Measurements from ENCODE around the gene NPY5R. TPM values are rescaled to one million over a fixed set of nuclear protein-coding genes. Genes with fewer than 3 reads are reported as not detected.
A peak's percentile ranks its signal among the peaks of the same experiment; 100 is the strongest.

NPY5R gene
- total RNA-seq (2021) = 7.1 and 8.2 TPM in 2 replicates
- percentile 62 among the genes with signal in this experiment for Bru-seq, nascent RNA
- BruChase-seq, experiment 1, labeled RNA remaining after a 2-hour chase = percentile 66 among the genes with signal in this experiment
- BruChase-seq, experiment 2, labeled RNA remaining after a 6-hour chase = percentile 60 among the genes with signal in this experiment
- long read RNA-seq, transcript NPY5R-201 (4 exons, 1,843 nt) = major isoform, 9 of 17 reads
- long read RNA-seq, partial matches to known transcripts = 0 of 17 reads
- long read RNA-seq, other reads (novel, unspliced or antisense) = 8 of 17 reads

DNA sequence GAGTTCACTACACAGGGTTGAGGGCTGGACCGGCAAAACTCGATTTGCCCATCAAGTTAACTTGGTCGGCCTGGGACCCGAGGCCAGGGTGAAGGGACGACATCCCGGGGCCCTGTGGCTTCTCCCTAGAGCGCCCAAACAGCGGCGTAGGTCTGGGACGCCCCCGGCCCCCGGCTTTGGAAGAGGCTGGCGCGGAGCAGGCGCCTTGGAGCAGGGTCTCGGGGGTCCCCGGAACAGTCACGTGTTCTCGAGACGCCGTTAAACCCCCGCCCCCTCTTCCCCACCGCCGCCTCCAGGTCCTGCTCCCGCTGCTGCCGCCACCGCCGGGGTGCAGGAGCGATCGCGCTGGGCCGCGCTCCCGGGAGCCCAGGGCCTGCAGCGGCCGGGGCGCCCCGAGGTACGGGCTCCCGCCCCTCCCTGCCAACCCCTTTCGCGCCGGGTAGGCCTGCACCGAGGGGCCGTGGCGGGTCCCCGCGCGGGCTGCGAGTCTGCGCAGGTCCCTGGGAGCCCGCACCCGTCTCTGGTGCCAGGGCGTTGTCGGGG is at the start of gene NPY5R:
TSS of gene NPY5R (plus strand) at position 289 of the 543 bp plus-strand sequence. CDS start 6,382 bp downstream, outside the sequence.
- POLR2A ChIA-PET (ENCODE audit: low non-redundant PET) = no interaction called here
- no TSS peak for BruUV-seq (replicated peaks)
- Histone ChIP-seq H3K9me3 (ENCODE audit: low read depth, low read length, poor library complexity, severe bottlenecking) (no peaks in the 10 kb centered on the region), H3K4me3 (ENCODE audit: low read depth, low read length, poor library complexity, severe bottlenecking) (peak within 1 kb of the TSS; percentile 72), H3K27ac (ENCODE audit: low read depth, low read length, poor library complexity, severe bottlenecking) (peak within 1 kb of the TSS; percentile 85), H3K36me3 (ENCODE audit: insufficient read depth, low read length, poor library complexity, severe bottlenecking) (peaks cover 1% of the 10 kb centered on the region), H3K4me1 (ENCODE audit: insufficient read depth, low read length, poor library complexity, severe bottlenecking) (peaks cover 15% of the 10 kb centered on the region), H3K27me3 (replicated peaks; ENCODE audit: insufficient read depth, low read depth, low read length, poor library complexity) (no peaks in the 10 kb centered on the region)
- DNase-seq (ENCODE audit: low spot score) = peak; percentile 42
- TF ChIP-seq, protein P1, sequence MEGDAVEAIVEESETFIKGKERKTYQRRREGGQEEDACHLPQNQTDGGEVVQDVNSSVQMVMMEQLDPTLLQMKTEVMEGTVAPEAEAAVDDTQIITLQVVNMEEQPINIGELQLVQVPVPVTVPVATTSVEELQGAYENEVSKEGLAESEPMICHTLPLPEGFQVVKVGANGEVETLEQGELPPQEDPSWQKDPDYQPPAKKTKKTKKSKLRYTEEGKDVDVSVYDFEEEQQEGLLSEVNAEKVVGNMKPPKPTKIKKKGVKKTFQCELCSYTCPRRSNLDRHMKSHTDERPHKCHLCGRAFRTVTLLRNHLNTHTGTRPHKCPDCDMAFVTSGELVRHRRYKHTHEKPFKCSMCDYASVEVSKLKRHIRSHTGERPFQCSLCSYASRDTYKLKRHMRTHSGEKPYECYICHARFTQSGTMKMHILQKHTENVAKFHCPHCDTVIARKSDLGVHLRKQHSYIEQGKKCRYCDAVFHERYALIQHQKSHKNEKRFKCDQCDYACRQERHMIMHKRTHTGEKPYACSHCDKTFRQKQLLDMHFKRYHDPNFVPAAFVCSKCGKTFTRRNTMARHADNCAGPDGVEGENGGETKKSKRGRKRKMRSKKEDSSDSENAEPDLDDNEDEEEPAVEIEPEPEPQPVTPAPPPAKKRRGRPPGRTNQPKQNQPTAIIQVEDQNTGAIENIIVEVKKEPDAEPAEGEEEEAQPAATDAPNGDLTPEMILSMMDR (conservative IDR thresholded peaks at IDR 0.05; ENCODE audit: low read depth, low read length) = no peak
- CTCF ChIA-PET = no interaction called here
- intact Hi-C loops (cut with micrococcal nuclease; ENCODE audit: unreplicated experiment) = no loop called here

DNA sequence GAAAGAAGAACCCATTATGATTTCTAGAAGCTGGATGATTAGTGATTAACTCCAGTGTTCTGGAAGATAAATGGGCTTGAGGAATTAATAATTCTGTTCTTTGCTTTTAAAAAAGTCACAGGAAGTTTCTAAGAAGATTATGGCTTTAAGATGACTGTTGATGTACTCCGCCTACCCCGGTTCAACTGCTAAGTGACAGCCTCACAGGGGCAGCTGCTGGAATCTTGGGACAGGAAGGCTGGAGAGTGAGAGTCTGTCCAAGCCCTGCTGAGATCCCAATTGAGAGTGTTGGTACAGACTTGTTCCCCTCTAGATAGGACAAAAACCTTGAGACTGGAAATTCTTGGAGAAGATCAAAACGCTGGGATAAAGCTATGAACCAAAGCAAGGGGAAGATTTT is 48.6 kb upstream of the NPY5R start:
- TF ChIP-seq EZH2 (IDR thresholded peaks at IDR 0.05; ENCODE audit: borderline replicate concordance, low read depth, low read length, poor library complexity, severe bottlenecking) = no peak
- TF ChIP-seq, protein P1 (conservative IDR thresholded peaks at IDR 0.05; ENCODE audit: low read depth, low read length) = no peak
- CTCF ChIA-PET = no interaction called here

DNA sequence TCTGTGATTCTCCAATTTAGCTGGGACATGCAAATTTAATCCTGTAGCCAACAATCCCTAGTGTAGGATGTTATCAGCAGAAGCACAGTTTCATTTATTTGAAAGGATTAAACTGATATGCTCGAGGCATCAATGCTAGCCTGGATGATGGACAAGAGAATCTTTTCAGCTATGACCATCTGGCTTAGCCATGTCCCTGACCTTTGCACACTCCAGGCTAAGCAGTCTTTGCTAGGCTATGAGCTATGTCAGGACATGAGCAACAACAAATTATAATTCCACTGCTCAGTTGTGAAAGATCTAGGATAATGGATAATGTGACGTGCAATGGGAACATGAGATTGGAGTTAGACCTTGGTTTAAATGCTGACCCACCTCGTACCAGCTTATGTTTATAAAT is 43.2 kb upstream of the NPY5R start:
- ChIA-PET POLR2A (ENCODE audit: low non-redundant PET) (no interaction called here), CTCF (interaction anchor here (0.6 kb wide), 1 partner anchor 34 kb away, joined by 3 read pairs; no protein-coding TSS in a partner anchor)
- Histone ChIP-seq H3K4me3 (ENCODE audit: low read depth, low read length, poor library complexity, severe bottlenecking) (no peak overlapping the region), H3K36me3 (ENCODE audit: insufficient read depth, low read length, poor library complexity, severe bottlenecking) (no peaks in the 10 kb centered on the region), H3K9me3 (ENCODE audit: low read depth, low read length, poor library complexity, severe bottlenecking) (no peaks in the 10 kb centered on the region), H3K27ac (ENCODE audit: low read depth, low read length, poor library complexity, severe bottlenecking) (no peak overlapping the region), H3K27me3 (replicated peaks; ENCODE audit: insufficient read depth, low read depth, low read length, poor library complexity) (no peaks in the 10 kb centered on the region), H3K4me1 (ENCODE audit: insufficient read depth, low read length, poor library complexity, severe bottlenecking) (peaks cover under 1% of the 10 kb centered on the region)
- no TSS peak for BruUV-seq (replicated peaks)
- TF ChIP-seq, protein P1 (conservative IDR thresholded peaks at IDR 0.05; ENCODE audit: low read depth, low read length) = no peak
- no peak for TF ChIP-seq EZH2 (IDR thresholded peaks at IDR 0.05; ENCODE audit: borderline replicate concordance, low read depth, low read length, poor library complexity, severe bottlenecking)
- no peak for DNase-seq (ENCODE audit: low spot score)
- intact Hi-C loops (cut with micrococcal nuclease; ENCODE audit: unreplicated experiment) = no loop called here

More for the DNA sequence above, 48.6 kb upstream of the NPY5R start:
- Histone ChIP-seq H3K27me3 (replicated peaks; ENCODE audit: insufficient read depth, low read depth, low read length, poor library complexity) (no peaks in the 10 kb centered on the region), H3K9me3 (ENCODE audit: low read depth, low read length, poor library complexity, severe bottlenecking) (no peaks in the 10 kb centered on the region), H3K4me1 (ENCODE audit: insufficient read depth, low read length, poor library complexity, severe bottlenecking) (no peaks in the 10 kb centered on the region), H3K36me3 (ENCODE audit: insufficient read depth, low read length, poor library complexity, severe bottlenecking) (no peaks in the 10 kb centered on the region), H3K4me3 (ENCODE audit: low read depth, low read length, poor library complexity, severe bottlenecking) (no peak overlapping the region), H3K27ac (ENCODE audit: low read depth, low read length, poor library complexity, severe bottlenecking) (no peak overlapping the region)
- intact Hi-C loops (cut with micrococcal nuclease; ENCODE audit: unreplicated experiment) = no loop called here
- no peak for DNase-seq (ENCODE audit: low spot score)
- POLR2A ChIA-PET (ENCODE audit: low non-redundant PET) = no interaction called here
- BruUV-seq (replicated peaks) = no TSS peak

Data from A673 (cell line).